ENCODE measurements around the gene FARP1. TPM values are rescaled to one million over a fixed set of nuclear protein-coding genes. Genes with fewer than 3 reads are reported as not detected.
"Not testable (repeated sequence)": the region's sequence is repeated elsewhere in the genome, so short reads cannot be mapped to it uniquely, and the experiment has no call there.

The FARP1 gene
- total RNA-seq, 1 experiment from 2014 or later: 33.0 TPM

DNA sequence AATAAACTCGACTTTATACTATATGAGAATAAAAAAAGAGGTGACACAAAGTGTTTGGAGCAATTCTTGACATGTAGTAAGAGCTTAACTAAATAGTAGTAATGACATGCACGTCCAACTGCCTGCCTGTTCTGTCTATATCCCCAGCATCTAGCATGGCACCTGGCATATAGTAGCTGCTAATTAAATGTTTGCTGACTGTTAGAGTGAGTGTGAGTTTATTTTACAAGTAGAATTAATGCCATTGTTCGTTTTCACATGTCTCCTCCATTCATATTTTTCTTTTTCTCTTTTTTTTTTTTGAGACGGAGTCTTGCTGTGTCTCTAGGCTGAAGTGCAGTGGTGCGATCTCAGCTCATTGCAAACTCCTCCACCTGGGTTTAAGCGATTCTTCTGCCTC, 72.6 kb downstream of the FARP1 start:
- in situ Hi-C loops (cut with HindIII; ENCODE audit: low pct_unique_long_range_greater_than_20kb, low sequenced_read_pairs): no loop called here
- no peak for DNase-seq (ENCODE audit: low read depth)

DNA sequence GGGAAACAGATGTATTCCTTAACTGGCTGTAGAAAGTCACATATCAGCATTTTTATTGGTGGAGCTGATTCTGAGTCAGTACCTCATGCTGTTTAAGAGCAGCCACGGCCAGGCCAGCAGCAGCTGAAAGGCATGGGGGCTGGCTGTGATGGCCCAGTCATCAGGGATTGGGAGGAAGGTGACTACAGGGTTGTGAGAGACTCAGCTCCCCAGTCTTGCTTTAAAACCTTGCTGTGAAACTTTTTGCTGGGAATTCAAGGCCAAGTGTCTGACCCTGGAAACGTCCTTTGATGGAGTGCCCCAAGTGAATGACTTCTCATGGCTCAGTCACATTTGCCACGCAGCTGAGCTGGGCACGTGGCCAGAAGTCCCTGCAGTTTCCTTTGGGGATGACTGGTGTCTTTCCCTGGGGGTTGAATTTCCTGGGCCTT, 73.3 kb downstream of the FARP1 start:
- in situ Hi-C loops (cut with HindIII; ENCODE audit: low pct_unique_long_range_greater_than_20kb, low sequenced_read_pairs): no loop called here
- peak; percentile 61 for DNase-seq (ENCODE audit: low read depth)

DNA sequence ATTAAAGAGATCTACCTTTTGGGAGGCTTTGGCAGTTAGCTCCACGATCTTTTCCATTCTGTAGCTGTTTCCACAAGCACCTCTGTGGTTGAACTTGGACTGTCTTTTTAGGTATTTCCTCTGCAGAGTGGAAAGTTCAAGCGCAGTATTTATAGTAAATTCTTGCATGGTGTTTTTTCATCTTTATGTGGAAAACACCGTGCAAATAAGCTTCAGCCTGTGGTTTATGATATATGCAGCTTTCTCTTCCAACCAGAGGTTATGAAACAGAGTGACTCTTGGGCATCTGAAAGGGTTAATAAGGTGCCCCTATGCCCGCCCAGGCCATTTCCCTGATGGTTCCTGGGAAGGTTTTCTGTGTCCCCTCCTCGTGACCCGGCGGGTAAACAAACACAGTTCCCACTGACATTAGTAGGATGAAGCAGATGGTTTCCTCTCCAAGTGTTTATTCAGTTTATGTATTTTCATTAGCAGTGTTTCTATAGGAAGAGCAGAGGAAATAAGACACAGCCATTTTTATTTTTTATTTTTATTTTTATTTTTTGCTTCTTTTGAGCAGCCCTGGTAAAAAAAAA, 73.9 kb downstream of the FARP1 start:
- in situ Hi-C loops (cut with HindIII; ENCODE audit: low pct_unique_long_range_greater_than_20kb, low sequenced_read_pairs): no loop called here
- no peak for DNase-seq (ENCODE audit: low read depth)

DNA sequence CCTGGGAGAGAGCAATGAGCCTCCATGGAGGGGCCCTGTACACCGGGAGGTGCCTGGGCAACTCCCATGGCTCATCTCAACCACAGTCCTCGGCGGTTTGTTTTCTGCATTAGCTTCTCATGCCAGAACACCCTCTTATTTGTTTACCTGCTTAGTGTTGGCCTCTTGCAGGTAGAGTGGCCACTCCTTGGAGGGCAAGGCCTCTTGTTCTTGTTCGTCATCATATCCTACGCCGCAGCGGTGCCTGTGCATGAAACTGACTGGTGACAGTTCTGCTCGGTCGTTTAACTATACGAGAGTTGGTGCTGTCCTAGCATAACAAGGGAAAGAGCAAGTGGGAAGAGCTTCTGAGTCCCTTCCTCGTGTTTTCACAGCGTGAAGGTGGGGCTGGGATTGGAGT, 74.7 kb downstream of the FARP1 start:
- no peak for DNase-seq (ENCODE audit: low read depth)

DNA sequence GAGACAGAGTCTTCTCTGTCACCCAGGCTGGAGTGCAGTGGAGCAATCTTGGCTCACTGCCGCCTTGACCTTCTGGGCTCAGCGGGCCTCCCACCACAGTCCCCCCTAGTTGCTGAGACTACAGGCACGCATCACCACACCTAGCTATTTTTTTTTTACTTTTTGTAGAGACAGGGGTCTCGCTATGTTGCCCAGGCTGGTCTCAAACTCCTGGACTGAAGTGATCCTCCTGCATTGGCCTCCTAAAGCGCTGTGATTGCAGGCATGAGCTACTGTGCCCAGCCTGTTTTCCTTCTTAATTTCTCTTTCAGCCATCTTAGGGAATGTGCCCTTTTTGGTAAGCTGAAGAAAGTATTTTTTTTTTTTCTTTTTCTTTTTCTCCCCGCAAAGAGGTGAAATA, 76.8 kb downstream of the FARP1 start:
- DNase-seq (ENCODE audit: low read depth): no peak
- in situ Hi-C loops (cut with HindIII; ENCODE audit: low pct_unique_long_range_greater_than_20kb, low sequenced_read_pairs): no loop called here

More for the DNA sequence above, 74.7 kb downstream of the FARP1 start:
- in situ Hi-C loops (cut with HindIII; ENCODE audit: low pct_unique_long_range_greater_than_20kb, low sequenced_read_pairs): no loop called here

DNA sequence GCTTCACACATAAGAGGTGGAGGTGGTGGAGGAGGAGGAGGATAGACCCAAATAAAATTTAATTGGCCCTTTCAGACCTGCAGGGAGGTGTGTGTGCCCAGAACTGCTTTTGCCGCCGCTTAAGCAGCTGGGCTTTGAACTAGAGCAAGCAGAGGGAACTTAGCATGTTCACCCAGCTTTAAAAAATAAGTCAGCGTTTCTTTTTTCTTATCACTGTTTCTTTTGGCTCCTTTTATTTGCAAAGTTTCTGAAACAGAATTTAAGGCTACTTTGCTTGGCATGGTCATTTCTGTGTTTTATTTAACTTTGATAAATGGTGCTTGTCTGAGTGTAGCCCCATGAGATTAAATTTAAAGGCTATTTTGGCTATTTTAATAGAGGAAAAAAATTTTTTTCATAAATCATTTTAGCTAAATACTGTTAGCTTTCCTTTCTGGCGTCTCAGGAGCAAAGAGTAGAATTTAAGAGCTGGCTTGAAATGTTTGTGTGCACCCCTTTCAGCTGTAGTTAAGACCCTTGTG, 77.4 kb downstream of the FARP1 start:
- in situ Hi-C loops (cut with HindIII; ENCODE audit: low pct_unique_long_range_greater_than_20kb, low sequenced_read_pairs): no loop called here
- no peak for DNase-seq (ENCODE audit: low read depth)

DNA sequence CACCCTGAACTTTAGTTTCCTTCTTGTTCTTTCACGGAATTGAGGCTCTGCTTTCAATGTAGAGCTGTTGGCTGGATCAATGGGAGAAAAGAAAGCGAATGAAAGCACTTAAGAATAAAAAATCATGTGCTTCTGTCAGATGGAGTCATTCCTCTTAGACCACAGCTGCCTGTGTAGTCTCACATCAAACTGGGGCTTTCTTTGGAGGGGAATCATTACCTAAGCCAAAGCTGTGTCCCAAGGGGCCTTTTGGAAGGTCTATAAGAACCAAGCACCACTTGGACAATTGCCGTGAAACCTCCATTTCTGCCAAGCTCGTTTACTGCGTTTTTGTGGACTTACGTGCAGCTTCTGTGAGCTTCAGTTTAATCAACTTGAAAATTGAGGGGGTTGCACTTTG, 78.3 kb downstream of the FARP1 start:
- in situ Hi-C loops (cut with HindIII; ENCODE audit: low pct_unique_long_range_greater_than_20kb, low sequenced_read_pairs): no loop called here
- no peak for DNase-seq (ENCODE audit: low read depth)

DNA sequence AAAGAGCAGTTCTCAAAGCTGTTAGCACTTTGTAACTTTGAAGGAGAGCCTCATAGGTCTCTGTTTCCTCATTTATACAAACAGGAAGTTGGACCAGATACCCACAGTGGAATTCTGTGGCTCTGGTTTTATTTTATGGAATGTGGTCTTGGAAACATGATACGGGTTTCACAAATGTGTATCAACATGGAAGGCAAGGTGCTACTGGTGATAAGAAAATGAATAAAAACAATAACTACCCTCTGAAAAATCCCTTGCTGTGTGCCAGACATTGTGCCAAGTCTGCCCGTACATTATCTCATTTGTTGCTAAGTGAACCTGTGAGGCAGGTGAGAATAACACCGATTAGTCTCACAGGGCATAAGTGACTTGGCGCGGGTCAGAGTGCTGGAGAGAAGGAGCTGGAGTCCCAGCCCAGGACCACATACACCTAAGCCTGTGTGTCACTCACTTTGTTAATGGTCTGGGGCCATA, 79.2 kb downstream of the FARP1 start:
- DNase-seq (ENCODE audit: low read depth): no peak

DNA sequence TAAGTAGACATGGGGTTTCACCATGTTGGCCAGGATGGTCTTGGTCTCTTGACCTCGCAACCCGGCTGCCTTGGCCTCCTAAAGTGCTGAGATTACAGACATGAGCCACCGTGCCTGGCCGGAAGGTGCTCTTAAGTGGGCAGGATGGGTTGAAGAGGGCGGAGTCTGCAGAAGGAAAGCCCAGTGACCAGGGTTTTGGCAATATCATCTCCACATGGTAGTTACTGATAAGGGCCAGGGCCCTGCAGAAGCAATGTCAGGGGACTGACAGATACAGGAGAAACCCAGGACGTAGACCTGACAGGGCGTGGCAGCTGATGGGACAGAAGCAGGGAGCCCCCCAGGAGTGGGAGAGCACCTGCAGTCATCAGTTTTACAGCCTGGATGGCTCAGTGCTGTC, 79.9 kb downstream of the FARP1 start:
- in situ Hi-C loops (cut with HindIII; ENCODE audit: low pct_unique_long_range_greater_than_20kb, low sequenced_read_pairs): no loop called here
- DNase-seq (ENCODE audit: low read depth): no peak

More for the DNA sequence above, 79.2 kb downstream of the FARP1 start:
- in situ Hi-C loops (cut with HindIII; ENCODE audit: low pct_unique_long_range_greater_than_20kb, low sequenced_read_pairs): no loop called here

DNA sequence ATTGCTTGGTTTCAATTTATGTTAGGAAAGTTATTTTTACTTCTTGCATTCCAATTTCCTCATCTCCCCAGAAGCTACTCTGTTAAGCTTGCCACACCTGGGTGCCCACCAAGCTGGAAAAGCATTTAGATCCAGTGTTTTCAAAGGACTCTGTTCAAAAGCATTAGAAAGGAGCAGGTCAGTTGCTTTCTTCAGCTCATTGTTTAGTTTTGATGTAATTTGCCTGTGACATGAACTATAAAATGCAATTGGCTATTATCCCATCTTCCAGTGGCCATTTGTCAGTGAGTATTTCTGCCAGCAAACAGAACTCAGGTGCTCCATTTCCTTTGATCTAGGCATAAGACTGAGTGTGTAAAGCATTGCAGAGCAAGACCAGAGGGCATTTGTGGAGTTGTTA, 80.8 kb downstream of the FARP1 start:
- peak; percentile 69 for DNase-seq (ENCODE audit: low read depth)

DNA sequence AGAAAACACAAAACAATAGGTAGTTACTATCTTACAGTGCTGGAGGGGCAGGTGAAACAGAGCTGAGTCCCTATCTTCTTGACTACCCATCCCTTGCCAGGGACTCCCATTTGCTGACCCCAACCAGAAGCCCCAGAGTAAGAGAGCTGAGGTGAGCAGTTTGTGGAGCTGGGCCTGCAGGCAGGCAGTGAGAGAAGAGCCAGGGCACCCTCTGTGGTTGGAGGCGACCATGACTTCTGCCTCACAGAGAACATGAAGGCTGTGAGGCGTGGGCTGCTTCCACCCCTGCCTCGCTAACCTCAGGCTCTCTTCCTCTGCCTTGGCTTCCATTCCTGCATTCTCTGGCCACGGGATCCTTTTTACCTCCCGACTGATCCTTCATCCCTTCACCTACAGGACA, 81.7 kb downstream of the FARP1 start:
- in situ Hi-C loops (cut with HindIII; ENCODE audit: low pct_unique_long_range_greater_than_20kb, low sequenced_read_pairs): no loop called here
- no peak for DNase-seq (ENCODE audit: low read depth)

More for the DNA sequence above, 80.8 kb downstream of the FARP1 start:
- in situ Hi-C loops (cut with HindIII; ENCODE audit: low pct_unique_long_range_greater_than_20kb, low sequenced_read_pairs): no loop called here

DNA sequence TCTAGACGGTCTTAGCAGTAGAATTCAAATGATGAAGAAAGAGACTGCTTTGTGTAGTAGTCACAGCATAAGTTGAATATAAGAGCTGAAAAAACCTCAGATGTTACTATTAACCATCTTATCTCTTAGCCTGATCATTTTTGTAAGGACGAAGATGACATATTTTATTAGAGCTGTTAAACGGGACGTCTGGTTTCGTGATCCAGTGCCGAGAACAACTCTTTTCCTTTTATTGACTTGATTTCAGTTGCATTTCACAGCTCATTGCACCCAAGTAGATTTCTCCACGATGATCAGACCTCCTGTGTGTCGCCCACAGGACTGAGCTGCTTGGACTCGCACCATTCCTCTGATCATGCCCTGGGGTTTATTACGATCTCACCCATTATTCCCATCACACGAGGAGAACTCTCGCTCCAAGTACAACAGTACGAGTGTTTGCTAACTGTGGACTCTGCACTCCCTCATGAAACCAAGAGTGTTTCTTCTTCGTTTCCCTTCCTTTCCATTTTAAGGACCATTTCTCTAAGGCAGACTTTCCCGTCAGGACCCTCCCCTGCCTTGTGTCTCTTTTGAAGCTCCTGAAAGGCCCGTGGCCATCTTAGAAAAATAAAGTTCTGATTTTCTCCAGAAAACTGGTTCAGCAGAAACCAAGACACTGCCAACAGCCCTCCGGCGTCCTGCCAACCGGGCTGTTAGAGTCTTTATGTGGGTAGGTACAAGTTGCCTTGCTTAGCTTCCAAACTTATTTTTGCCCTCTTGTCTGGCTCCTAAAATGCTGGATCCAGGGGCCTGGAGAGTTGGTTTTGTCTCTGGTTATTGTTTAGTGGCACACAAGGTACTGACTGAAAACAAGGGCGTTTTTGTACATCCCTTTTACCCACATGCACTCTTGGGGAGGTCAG, 82.4 kb downstream of the FARP1 start:
- no peak for DNase-seq (ENCODE audit: low read depth)
- in situ Hi-C loops (cut with HindIII; ENCODE audit: low pct_unique_long_range_greater_than_20kb, low sequenced_read_pairs): no loop called here

DNA sequence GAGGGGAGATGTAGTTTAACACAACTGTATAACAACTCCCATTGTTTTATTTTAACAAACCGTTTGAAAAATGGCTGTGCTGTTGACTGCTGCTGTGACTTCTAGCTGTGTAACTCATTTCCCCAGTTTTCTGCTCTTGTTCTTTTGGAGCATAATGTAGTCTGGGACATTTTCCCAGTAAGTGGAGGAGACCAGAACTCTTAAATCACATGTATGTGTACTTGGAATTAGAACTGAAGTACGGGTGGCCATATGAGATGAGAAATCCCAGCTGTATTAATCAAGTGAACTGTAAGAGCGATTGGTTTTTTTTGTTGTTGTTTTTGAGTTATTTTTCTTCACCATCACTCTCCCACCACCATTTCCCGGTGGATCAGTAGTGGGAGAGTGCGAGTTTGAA, 83.6 kb downstream of the FARP1 start:
- DNase-seq (ENCODE audit: low read depth): no peak
- in situ Hi-C loops (cut with HindIII; ENCODE audit: low pct_unique_long_range_greater_than_20kb, low sequenced_read_pairs): no loop called here

DNA sequence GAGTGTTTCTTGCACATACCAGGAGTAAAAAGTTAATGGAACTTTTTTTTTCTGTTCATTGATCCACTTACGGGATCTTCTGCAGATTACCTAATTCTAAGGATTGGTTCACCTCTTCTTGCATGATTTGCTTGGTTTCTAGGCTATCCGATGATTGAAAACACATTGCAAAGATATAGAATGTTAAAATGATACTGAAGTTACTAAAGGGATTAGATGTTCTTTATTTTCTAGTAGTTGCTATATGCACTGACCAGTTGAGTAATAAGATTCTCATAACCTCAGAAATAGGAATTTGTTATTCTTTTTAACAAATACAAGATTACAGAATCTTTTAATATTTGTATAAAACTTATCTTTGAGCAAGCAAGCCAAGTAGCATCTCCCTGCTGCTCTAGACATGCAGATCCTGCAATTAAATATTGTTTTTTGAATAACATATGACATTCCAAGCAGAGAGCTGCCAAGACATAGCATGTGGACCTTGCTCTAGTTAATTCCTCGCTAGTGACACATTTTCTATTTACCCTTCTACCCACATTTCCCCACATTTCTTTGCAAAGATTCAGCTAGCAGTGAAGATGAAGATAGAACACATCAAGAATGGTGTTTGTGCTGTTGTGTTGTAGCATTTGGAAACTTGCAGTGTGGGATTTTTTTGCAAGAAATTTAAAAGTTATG, 85.9 kb downstream of the FARP1 start:
- in situ Hi-C loops (cut with HindIII; ENCODE audit: low pct_unique_long_range_greater_than_20kb, low sequenced_read_pairs): no loop called here

DNA sequence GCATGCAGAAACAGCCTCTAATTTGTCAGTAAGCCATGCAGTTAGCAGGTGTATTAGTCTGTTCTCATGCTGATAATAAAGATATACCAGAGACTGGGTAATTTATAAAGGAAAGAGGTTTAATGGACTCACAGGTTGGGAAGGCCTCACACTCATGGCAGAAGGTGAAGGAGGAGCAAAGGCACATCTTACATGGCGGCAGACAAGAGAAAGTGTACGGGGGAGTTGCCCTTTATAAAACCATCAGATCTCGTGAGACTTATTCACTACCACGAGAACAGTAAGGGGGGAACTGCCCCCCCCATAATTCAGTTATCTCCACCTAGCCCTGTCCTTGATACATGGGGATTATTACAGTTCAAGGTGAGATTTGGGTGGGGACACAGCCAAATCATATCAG, 87.9 kb downstream of the FARP1 start:
- DNase-seq (ENCODE audit: low read depth); in situ Hi-C loops (cut with HindIII; ENCODE audit: low pct_unique_long_range_greater_than_20kb, low sequenced_read_pairs): not testable (repeated sequence)

More for the DNA sequence above, 85.9 kb downstream of the FARP1 start:
- no peak for DNase-seq (ENCODE audit: low read depth)

DNA sequence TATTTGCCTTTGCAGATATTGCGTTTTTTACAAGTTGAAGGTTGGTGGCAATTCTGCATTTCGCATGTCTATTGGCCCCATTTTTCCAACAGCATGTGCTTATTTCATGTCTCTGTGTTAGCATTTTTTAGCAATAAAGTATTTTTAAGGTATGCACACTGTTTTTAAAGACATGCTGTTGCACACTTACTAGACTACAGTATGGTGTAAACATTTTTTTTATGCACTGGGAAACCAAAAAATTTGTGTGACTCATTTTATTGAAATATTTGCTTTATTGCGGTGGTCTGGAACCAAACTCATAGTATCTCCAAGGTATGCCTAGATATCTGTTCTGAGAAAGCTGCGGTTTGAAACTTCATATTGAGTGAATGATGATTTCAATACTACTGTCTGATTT, 89.6 kb downstream of the FARP1 start:
- in situ Hi-C loops (cut with HindIII; ENCODE audit: low pct_unique_long_range_greater_than_20kb, low sequenced_read_pairs): no loop called here
- no peak for DNase-seq (ENCODE audit: low read depth)

DNA sequence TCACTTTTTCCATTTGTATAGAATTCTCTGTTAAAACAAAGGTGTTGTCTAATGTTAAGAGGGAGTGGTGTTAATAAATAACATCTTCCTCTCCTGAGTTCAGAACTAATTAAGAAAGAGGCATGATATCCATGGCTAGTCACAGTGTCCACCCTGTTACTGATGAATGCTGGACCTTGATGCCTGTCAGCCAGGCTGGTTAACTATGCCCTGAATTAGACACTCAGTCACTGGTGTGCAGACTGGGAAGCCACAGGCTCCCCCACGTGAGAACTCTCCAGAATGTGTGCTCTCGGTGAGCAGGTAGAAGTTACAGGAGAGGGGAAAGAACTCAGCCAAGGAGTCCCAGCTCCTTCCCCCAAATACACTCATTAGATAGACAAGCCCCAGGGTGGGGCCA, 90.2 kb downstream of the FARP1 start:
- DNase-seq (ENCODE audit: low read depth): peak; percentile 85
- in situ Hi-C loops (cut with HindIII; ENCODE audit: low pct_unique_long_range_greater_than_20kb, low sequenced_read_pairs): no loop called here

DNA sequence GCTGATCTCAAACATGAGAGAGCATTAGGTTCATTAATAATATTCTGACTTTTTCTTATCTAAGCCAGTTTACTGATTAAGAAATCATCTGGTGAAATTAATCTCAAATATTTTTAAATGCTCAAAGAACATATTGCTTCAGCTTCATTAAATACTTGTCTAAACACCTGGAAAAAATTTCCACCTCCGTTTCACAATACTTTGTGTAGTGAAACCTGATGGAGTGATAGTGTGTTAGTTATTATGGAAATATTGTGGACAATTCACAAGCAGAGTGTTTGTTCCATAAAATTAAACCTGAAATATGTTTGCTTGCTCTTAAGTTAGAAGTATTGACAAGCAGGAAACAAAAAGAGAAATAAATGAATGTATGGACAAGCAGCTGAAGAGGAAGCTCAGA, 91.5 kb downstream of the FARP1 start:
- in situ Hi-C loops (cut with HindIII; ENCODE audit: low pct_unique_long_range_greater_than_20kb, low sequenced_read_pairs): no loop called here
- no peak for DNase-seq (ENCODE audit: low read depth)

DNA sequence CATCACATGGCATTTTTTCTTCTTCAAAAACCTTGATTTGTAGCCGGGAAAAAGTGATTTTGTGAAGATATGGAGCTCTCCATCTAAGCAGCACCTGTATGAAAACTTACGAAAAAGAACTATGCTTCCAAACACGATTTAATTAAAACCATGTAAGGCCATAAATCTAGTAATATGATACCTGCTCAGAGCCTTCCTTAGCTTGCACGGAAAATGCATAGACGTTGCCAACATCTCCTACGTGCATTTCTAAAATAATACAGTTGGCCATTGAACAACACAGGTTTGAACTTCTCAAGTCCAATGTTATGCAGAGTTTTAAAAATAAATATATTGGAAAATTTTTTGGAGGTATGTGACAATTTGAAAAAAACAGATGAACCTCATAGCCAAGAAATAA, 93.3 kb downstream of the FARP1 start:
- in situ Hi-C loops (cut with HindIII; ENCODE audit: low pct_unique_long_range_greater_than_20kb, low sequenced_read_pairs): no loop called here
- no peak for DNase-seq (ENCODE audit: low read depth)

Data from Caki2 (cell line).